PC-3 (cell line): ENCODE data around the gene MGAT5. TPM values are rescaled to one million over a fixed set of nuclear protein-coding genes. Genes with fewer than 3 reads are reported as not detected.

Experiments used
- ATAC-seq: fragments of 200-7000 bp; cut with Tn5 transposase; 2 replicates; pipeline ENCODE4 v1.9.1; 2020; ENCODE audit warnings: mild to moderate bottlenecking, moderate library complexity
- BruUV-seq: library from RNA; stranded (reverse); fragments of 400-500 nt; replicated peaks from 2 replicates; lab custom pipeline; 2021; lab: Mats Ljungman, UMichigan
- CTCF ChIA-PET: fragments of 300-600 bp; sonication (Branson Sonifier 250); formaldehyde crosslinking; loops from one replicate; lab custom pipeline; 2022; ENCODE audit warnings: antibody characterized with exemption; lab: Charles Lee
- POLR2A ChIA-PET: fragments of 300-600 bp; sonication (Branson Sonifier 250); formaldehyde crosslinking; loops from one replicate; lab custom pipeline; 2022; ENCODE audit warnings: antibody characterized with exemption; ENCODE audit not compliant: unreplicated experiment; lab: Charles Lee
- DNase-seq: peaks from one replicate; pipeline ENCODE4 v3.0.0-alpha.2; 2015
- H2AFZ ChIP-seq: fragments of 300-600 bp; sonication (generic); 2 replicates; pipeline ENCODE4 v1.6.0; 2016; ENCODE audit warnings: antibody characterized with exemption, low read length
- H3F3A ChIP-seq: fragments of 300-600 bp; sonication (generic); one replicate; pipeline ENCODE4 v1.6.0; 2017; ENCODE audit warnings: antibody characterized with exemption, low read length, control low read depth, mild to moderate bottlenecking; ENCODE audit not compliant: unreplicated experiment
- H3K27ac ChIP-seq: fragments of 300-600 bp; sonication (generic); 2 replicates; pipeline ENCODE4 v1.5.1; 2016; ENCODE audit warnings: mild to moderate bottlenecking, low read length
- H3K27me3 ChIP-seq: fragments of 300-600 bp; sonication (generic); 2 replicates; pipeline ENCODE4 v1.6.1; 2016; ENCODE audit warnings: low read length, mixed read lengths
- H3K36me3 ChIP-seq: fragments of 300-600 bp; sonication (generic); 2 replicates; pipeline ENCODE4 v1.6.1; 2016; ENCODE audit warnings: low read depth, mixed run types, low read length, mixed read lengths
- H3K4me1 ChIP-seq: fragments of 300-600 bp; sonication (generic); 2 replicates; pipeline ENCODE4 v1.5.1; 2016; ENCODE audit warnings: low read length; ENCODE audit not compliant: insufficient read depth
- H3K4me2 ChIP-seq: fragments of 300-600 bp; sonication (generic); 2 replicates; pipeline ENCODE4 v1.6.0; 2016; ENCODE audit warnings: low read length
- H3K4me3 ChIP-seq: fragments of 300-600 bp; sonication (generic); 2 replicates; pipeline ENCODE4 v1.5.1; 2016; ENCODE audit warnings: mild to moderate bottlenecking, low read length, mixed read lengths
- H3K79me2 ChIP-seq: fragments of 300-600 bp; sonication (generic); 2 replicates; pipeline ENCODE4 v1.6.1; 2017; ENCODE audit warnings: low read length, mixed read lengths
- H3K9ac ChIP-seq: fragments of 300-600 bp; sonication (generic); 2 replicates; pipeline ENCODE4 v1.6.0; 2016; ENCODE audit warnings: mild to moderate bottlenecking, low read length
- H3K9me2 ChIP-seq: fragments of 300-600 bp; sonication (generic); replicated peaks from 2 replicates; pipeline ENCODE4 v1.6.1; 2016; ENCODE audit warnings: mixed run types, low read length, mixed read lengths
- H3K9me3 ChIP-seq: fragments of 300-600 bp; sonication (generic); 2 replicates; pipeline ENCODE4 v1.6.1; 2016; ENCODE audit warnings: low read length, mixed read lengths
- H4K20me1 ChIP-seq: fragments of 300-600 bp; sonication (generic); 2 replicates; pipeline ENCODE4 v1.6.1; 2016; ENCODE audit warnings: low read length, mixed read lengths
- EZH2 ChIP-seq: fragments of 300-600 bp; sonication (generic); IDR thresholded peaks from one replicate; pipeline ENCODE4 v1.6.1; 2017; ENCODE audit warnings: antibody characterized with exemption, mild to moderate bottlenecking, low read length; ENCODE audit not compliant: unreplicated experiment
- EZH2phosphoT487 ChIP-seq: fragments of 300-600 bp; sonication (generic); IDR thresholded peaks from 2 replicates; pipeline ENCODE4 v1.6.1; 2018; ENCODE audit warnings: mild to moderate bottlenecking, antibody characterized with exemption, low read length, borderline replicate concordance
- intact Hi-C: fragments of 100-400 bp; cut with micrococcal nuclease; formaldehyde crosslinking; loops from 2 replicates; pipeline ENCODE4 v1.9.0; 2023
- total RNA-seq: library from RNA; depleted of rRNA; stranded (reverse); fragments of >200 nt; gene quantifications from 2 replicates; pipeline ENCODE4 v1.2.3, GENCODE V29; 2014
- TF ChIP-seq, protein P1 (sequence below): fragments of 300-600 bp; sonication (generic); conservative IDR thresholded peaks from 2 replicates; pipeline ENCODE4 v1.5.1; 2017; ENCODE audit warnings: antibody characterized with exemption, low read depth, mild to moderate bottlenecking, low read length

MGAT5 gene
- total RNA-seq, 1 experiment from 2014 or later, result 33.8 TPM

DNA sequence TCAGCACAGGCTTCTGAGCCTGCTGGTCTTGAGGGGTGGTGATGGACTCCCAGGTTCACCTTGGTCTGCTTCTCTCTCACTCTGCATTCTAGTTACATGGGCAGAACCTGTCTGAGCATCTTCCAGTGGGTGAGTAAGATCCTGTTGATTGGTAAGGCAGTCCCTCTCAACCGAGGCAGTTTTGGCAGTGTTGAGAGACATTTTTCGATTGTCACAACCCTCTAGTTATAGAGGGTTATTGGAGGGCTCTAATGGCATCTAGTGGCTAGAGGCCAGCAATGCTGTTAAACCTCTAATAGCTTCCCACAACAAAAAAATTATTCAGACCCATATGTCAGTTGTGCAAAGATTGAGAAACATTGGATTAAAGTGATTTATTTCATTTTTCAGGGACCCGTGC lies 9.3 kb upstream of the MGAT5 start:
- Histone ChIP-seq H3K4me3 (no peak overlapping the region), H2AFZ (no peak overlapping the region), H3K9me3 (no peaks in the 10 kb centered on the region), H3F3A (no peaks in the 10 kb centered on the region), H3K4me2 (no peak overlapping the region), H3K9ac (no peak overlapping the region), H4K20me1 (no peaks in the 10 kb centered on the region), H3K36me3 (no peaks in the 10 kb centered on the region), H3K4me1 (no peaks in the 10 kb centered on the region), H3K27ac (no peak overlapping the region), H3K27me3 (no peaks in the 10 kb centered on the region), H3K79me2 (0 out of 2 replicates have a peak, but pooled peaks cover 4% of the 10 kb centered on the region), H3K9me2 (no peaks in the 10 kb centered on the region)
- no peak for TF ChIP-seq EZH2
- TF ChIP-seq, protein P1, sequence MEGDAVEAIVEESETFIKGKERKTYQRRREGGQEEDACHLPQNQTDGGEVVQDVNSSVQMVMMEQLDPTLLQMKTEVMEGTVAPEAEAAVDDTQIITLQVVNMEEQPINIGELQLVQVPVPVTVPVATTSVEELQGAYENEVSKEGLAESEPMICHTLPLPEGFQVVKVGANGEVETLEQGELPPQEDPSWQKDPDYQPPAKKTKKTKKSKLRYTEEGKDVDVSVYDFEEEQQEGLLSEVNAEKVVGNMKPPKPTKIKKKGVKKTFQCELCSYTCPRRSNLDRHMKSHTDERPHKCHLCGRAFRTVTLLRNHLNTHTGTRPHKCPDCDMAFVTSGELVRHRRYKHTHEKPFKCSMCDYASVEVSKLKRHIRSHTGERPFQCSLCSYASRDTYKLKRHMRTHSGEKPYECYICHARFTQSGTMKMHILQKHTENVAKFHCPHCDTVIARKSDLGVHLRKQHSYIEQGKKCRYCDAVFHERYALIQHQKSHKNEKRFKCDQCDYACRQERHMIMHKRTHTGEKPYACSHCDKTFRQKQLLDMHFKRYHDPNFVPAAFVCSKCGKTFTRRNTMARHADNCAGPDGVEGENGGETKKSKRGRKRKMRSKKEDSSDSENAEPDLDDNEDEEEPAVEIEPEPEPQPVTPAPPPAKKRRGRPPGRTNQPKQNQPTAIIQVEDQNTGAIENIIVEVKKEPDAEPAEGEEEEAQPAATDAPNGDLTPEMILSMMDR, result no peak
- TF ChIP-seq EZH2phosphoT487, result no peak
- intact Hi-C loops, result loop anchor here (2.0 kb wide), 1 partner anchor 206 kb away; no protein-coding TSS in a partner anchor
- ATAC-seq (no peak), DNase-seq (no peak)
- ChIA-PET POLR2A (no interaction called here), CTCF (interaction anchor here (0.7 to 1.7 kb wide), 3 partner anchors 125 to 167 kb away, joined by 4 to 10 read pairs (median 4); no protein-coding TSS in a partner anchor)
- BruUV-seq, result no TSS peak

GRCh38 chr2:134245340-134245984 lies 8.4 kb upstream of the MGAT5 start:
- no peaks in the 10 kb centered on the region for H3K36me3 ChIP-seq
- H3K9ac ChIP-seq, result no peak overlapping the region
- ChIA-PET CTCF (interaction anchor here (0.6 to 1.7 kb wide), 5 partner anchors 126 to 359 kb away, joined by 3 to 10 read pairs (median 4); no protein-coding TSS in a partner anchor), POLR2A (interaction anchor here (0.6 kb wide), 1 partner anchor 18 kb away, joined by 14 read pairs; no protein-coding TSS in a partner anchor)
- intact Hi-C loops, result loop anchor here (1.0 to 5.0 kb wide), 4 partner anchors 127 to 359 kb away; no protein-coding TSS in a partner anchor
- ATAC-seq (peak; percentile 71), DNase-seq (peak; percentile 84)
- no peak overlapping the region for H3K4me3 ChIP-seq
- no peaks in the 10 kb centered on the region for H3K9me2 ChIP-seq
- no peaks in the 10 kb centered on the region for H3F3A ChIP-seq
- 0 out of 2 replicates have a peak, but pooled peaks cover 4% of the 10 kb centered on the region for H3K79me2 ChIP-seq
- no peak overlapping the region for H2AFZ ChIP-seq
- no peak overlapping the region for H3K27ac ChIP-seq
- no TSS peak for BruUV-seq
- no peaks in the 10 kb centered on the region for H3K4me1 ChIP-seq
- TF ChIP-seq, protein P1, result peak; percentile 93
- TF ChIP-seq EZH2phosphoT487, result no peak
- no peaks in the 10 kb centered on the region for H4K20me1 ChIP-seq
- H3K27me3 ChIP-seq, result no peaks in the 10 kb centered on the region
- no peaks in the 10 kb centered on the region for H3K9me3 ChIP-seq
- H3K4me2 ChIP-seq, result no peak overlapping the region
